HepG2 (cell line): ENCODE measurements around the gene RABEP2. TPM values are rescaled to one million over a fixed set of nuclear protein-coding genes. Genes with fewer than 3 reads are reported as not detected.

Source experiments
- ARNTL ChIP-seq: sonication (generic); formaldehyde crosslinking; IDR thresholded peaks from 2 replicates; pipeline ENCODE4 v1.4.0; 2020; ENCODE audit warnings: mild to moderate bottlenecking, missing genetic modification reagents
- CEBPB ChIP-seq: IDR thresholded peaks from 2 replicates; pipeline ENCODE4 v1.6.1; 2011; ENCODE audit warnings: low read depth, low read length, improper control_type of control experiment, borderline replicate concordance
- GPBP1L1 ChIP-seq: sonication (generic); formaldehyde crosslinking; IDR thresholded peaks from 2 replicates; pipeline ENCODE4 v1.5.0; 2020; ENCODE audit warnings: mild to moderate bottlenecking, missing genetic modification reagents
- IRF1 ChIP-seq: sonication (generic); formaldehyde crosslinking; IDR thresholded peaks from 2 replicates; pipeline ENCODE4 v1.4.0; 2020; ENCODE audit warnings: low read depth, mild to moderate bottlenecking, missing genetic modification reagents
- KLF13 ChIP-seq: sonication (generic); formaldehyde crosslinking; IDR thresholded peaks from 2 replicates; pipeline ENCODE4 v1.4.0; 2020; ENCODE audit warnings: mild to moderate bottlenecking, missing genetic modification reagents
- MED13 ChIP-seq: sonication (generic); formaldehyde crosslinking; IDR thresholded peaks from 2 replicates; pipeline ENCODE4 v1.5.0; 2020; ENCODE audit warnings: missing genetic modification reagents
- MTA3 ChIP-seq: sonication (generic); formaldehyde crosslinking; IDR thresholded peaks from 2 replicates; pipeline ENCODE4 v1.4.0; 2020; ENCODE audit warnings: missing genetic modification reagents
- NCOA1 ChIP-seq: sonication (generic); formaldehyde crosslinking; IDR thresholded peaks from 2 replicates; pipeline ENCODE4 v1.9.0; 2021; ENCODE audit warnings: missing genetic modification reagents
- NFRKB ChIP-seq: fragments of 450-650 bp; IDR thresholded peaks from 2 replicates; pipeline ENCODE4 v1.6.1; 2017
- NPAS2 ChIP-seq: sonication (generic); formaldehyde crosslinking; IDR thresholded peaks from 2 replicates; pipeline ENCODE4 v1.8.0; 2022; ENCODE audit warnings: mild to moderate bottlenecking, missing genetic modification reagents, borderline replicate concordance
- PAWR ChIP-seq: sonication (generic); formaldehyde crosslinking; IDR thresholded peaks from 2 replicates; pipeline ENCODE4 v1.4.0; 2020; ENCODE audit warnings: missing genetic modification reagents, mild to moderate bottlenecking, borderline replicate concordance
- RNF219 ChIP-seq: sonication (generic); formaldehyde crosslinking; IDR thresholded peaks from 2 replicates; pipeline ENCODE4 v1.5.0; 2020; ENCODE audit warnings: mild to moderate bottlenecking, missing genetic modification reagents
- SCMH1 ChIP-seq: sonication (generic); formaldehyde crosslinking; IDR thresholded peaks from 2 replicates; pipeline ENCODE4 v1.9.0; 2021; ENCODE audit warnings: missing genetic modification reagents, mild to moderate bottlenecking, borderline replicate concordance
- SETDB1 ChIP-seq: sonication (generic); formaldehyde crosslinking; IDR thresholded peaks from 2 replicates; pipeline ENCODE4 v1.5.1; 2020; ENCODE audit warnings: missing genetic modification reagents, mild to moderate bottlenecking, borderline replicate concordance
- ZIK1 ChIP-seq: sonication (generic); formaldehyde crosslinking; IDR thresholded peaks from 2 replicates; pipeline ENCODE4 v1.5.0; 2020; ENCODE audit warnings: mild to moderate bottlenecking, low read depth, missing genetic modification reagents, borderline replicate concordance
- ZNF589 ChIP-seq: sonication (generic); formaldehyde crosslinking; conservative IDR thresholded peaks from 2 replicates; pipeline ENCODE4 v1.8.0; 2022; ENCODE audit warnings: mild to moderate bottlenecking, moderate library complexity, missing genetic modification reagents
- ZNF746 ChIP-seq: sonication (generic); formaldehyde crosslinking; IDR thresholded peaks from 2 replicates; pipeline ENCODE4 v1.8.0; 2022; ENCODE audit warnings: mild to moderate bottlenecking, missing genetic modification reagents
- ZSCAN25 ChIP-seq: sonication (generic); formaldehyde crosslinking; IDR thresholded peaks from 2 replicates; pipeline ENCODE4 v1.8.0; 2022; ENCODE audit warnings: mild to moderate bottlenecking, missing genetic modification reagents
- polyA plus RNA-seq, 8 experiments: library from polyadenylated mRNA; depleted of rRNA in 3 of 8; stranded (reverse) in 7 of 8; unstranded in 1 of 8; fragments of >200 nt; fragmentation: Illumina TruSeq in 4 of 8; extraction: Trizol in 4 of 8; gene quantifications; 2 replicates each; pipeline versions ENCODE4 v1.2.1 to v1.2.3, GENCODE V29; 2011 to 2016; ENCODE audit warnings: low read depth in 4 of 8, missing spikeins in 1 of 8, mixed read lengths in 1 of 8; ENCODE audit not compliant: insufficient read depth in 1 of 8
- total RNA-seq, 5 experiments: library from RNA; depleted of rRNA; stranded (reverse); fragments of >200 nt; fragmentation: Illumina TruSeq; extraction: Trizol; gene quantifications; 2 replicates each; pipeline ENCODE4 v1.2.3, GENCODE V29; 2016; ENCODE audit warnings: low read depth in 1 of 5

The RABEP2 gene
- total and polyA plus RNA-seq, 2 of the 13 experiments (the other 11 are each of a cell fraction or from before 2014, with no cell fraction given) = 10.8 to 18.4 TPM

GRCh38 chr16:28935924-28936783, 11.1 kb upstream of the RABEP2 start (continued):
- TF ChIP-seq ZSCAN25 (CRISPR knock-in tag) = no peak
- no peak for TF ChIP-seq RNF219
- 0 out of 2 replicates have a peak, but pooled peaks have one; percentile 39 for TF ChIP-seq IRF1 (CRISPR knock-in tag)
- peak; percentile 16; the same call in 1 of the 2 replicates for TF ChIP-seq ZNF746 (CRISPR knock-in tag)
- no peak for TF ChIP-seq CEBPB
- no peak for TF ChIP-seq MTA3 (CRISPR knock-in tag)
- no peak for TF ChIP-seq SCMH1 (CRISPR knock-in tag)
- TF ChIP-seq PAWR (CRISPR knock-in tag) = no peak
- 0 out of 2 replicates have a peak, but pooled peaks have one; percentile 45 for TF ChIP-seq ZNF589 (CRISPR knock-in tag)
- 0 out of 2 replicates have a peak, but pooled peaks have one; percentile 15 for TF ChIP-seq ZIK1
- TF ChIP-seq NPAS2 (CRISPR knock-in tag) = no peak
- no peak for TF ChIP-seq NCOA1 (CRISPR knock-in tag)
- TF ChIP-seq NFRKB = no peak
- no peak for TF ChIP-seq SETDB1 (CRISPR knock-in tag)
- TF ChIP-seq MED13 (CRISPR knock-in tag) = no peak
- no peak; the same call in 1 of the 2 replicates for TF ChIP-seq ARNTL (CRISPR knock-in tag)
- TF ChIP-seq GPBP1L1 (CRISPR knock-in tag) = no peak
- TF ChIP-seq KLF13 (CRISPR knock-in tag) = no peak
